Kidney capillary endothelial cell (primary cell): ENCODE measurements around the gene RSRC1.

Experiments
- DNase-seq: peaks from one replicate; pipeline ENCODE4 v3.0.0-alpha.2; 2018; ENCODE audit warnings: low spot score

The RSRC1 gene

GRCh38 chr3:158128755-158129154 lies 18.9 kb downstream of the RSRC1 start:
- DNase-seq = no peak

GRCh38 chr3:158134363-158134762 lies 24.5 kb downstream of the RSRC1 start:
- no peak for DNase-seq

GRCh38 chr3:158140396-158140795 lies 30.5 kb downstream of the RSRC1 start:
- no peak for DNase-seq

DNA sequence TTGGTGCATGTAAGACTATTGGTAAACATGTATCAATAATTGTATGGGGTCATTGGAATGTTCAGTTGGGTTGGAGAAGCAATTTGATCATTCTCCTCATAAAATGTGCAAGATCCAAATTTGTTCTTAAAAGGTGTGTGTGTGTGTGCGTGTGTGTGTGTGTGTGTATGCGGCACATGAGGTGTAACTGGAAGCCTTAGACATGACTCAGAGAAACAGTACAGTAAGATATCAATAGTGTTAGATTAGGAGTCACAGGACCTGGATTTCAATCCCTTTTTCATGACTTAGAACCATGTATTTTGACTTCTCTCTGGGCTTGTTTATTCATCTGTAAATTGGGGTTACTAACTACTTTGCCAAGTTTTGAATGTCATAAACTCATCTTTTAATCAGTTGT lies 38.3 kb downstream of the RSRC1 start:
- no peak for DNase-seq

DNA sequence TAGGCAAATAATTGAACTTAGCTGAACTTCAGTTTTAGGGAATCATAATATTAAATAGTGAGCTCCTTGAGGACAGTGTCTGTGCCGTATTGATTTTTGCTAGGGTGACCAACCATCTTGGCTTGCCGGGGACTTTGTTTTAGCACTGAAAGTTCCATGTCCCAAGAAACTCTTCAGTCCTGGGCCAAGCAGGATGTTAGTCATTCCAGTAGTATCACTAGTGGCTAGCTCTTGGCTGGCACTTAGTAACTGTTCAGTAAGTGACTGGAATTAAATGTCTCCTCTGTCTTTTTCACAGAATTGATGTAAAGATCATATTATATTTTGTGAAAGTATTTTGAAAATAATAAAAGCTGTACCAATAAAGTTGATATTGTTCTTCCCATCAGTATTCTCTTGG lies 42.3 kb downstream of the RSRC1 start:
- peak; percentile 23 for DNase-seq

- DNase-seq = no peak
These were observed 49.1 kb downstream of the RSRC1 start for GRCh38 chr3:158158969-158159368.

GRCh38 chr3:158159714-158160113 lies 49.8 kb downstream of the RSRC1 start:
- DNase-seq = no peak

DNA sequence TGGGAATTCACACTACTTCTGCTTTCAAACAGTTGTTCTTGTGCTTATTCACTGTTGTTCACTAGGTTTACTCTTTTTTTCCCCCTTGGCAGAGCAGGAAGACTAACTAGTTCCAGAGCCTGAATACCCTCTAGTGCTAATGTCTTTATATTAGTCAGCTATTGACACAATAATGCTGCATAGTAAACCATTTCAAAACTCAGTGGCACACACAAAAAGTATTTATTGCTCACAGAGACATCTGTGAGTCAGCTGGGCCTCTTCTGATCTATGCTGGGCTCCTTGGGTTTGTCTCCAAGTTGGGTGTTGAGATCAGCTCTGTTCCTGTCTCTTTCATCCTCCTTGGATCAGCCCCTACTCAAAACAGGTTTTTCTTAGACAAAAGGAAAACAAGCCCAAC lies 51.1 kb downstream of the RSRC1 start:
- DNase-seq = no peak

DNA sequence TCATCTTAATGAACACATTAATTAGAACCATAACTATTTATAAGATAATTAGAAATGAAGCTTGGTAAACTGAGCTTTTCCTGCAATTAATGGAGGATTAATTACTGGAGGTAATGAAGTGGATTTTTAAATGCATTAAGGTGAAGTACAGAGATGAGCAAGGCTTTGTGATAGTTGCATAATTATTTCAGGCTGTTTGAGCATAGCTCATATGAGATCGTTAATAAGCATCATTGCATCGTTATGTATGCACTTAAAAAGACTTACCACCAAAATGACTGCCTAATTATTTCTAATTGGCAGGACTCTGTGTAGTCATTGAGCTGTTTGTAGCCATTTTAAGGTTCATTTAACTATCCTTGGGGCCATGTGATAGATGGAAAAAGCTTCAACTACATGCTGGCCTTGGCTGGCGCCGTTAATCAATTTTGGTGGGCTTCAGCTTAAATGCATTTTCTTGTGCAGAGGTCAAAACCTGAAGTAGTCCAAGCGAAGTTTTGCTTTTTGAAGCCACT lies 55.3 kb downstream of the RSRC1 start:
- DNase-seq = no peak

DNA sequence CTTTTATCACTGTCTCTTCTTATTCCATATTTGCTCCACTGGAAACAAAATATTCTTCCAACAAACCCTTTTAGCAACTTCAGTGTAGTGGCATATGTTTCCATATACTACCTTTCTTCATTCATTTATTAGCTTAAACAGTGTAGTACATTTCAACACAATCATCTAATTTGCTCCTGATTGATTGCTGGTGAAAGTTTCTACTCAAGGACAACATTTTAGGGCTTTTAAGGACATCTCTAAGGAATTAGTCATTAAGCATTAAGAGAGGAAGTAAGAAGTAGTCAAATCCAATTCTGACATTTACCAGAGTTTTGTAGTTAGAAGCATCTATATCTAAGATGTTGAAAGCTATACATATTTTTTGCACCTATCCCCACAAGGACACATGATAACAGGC lies 55.8 kb downstream of the RSRC1 start:
- DNase-seq = no peak

- no peak for DNase-seq
These were observed 56.3 kb downstream of the RSRC1 start for GRCh38 chr3:158166223-158166622.

DNA sequence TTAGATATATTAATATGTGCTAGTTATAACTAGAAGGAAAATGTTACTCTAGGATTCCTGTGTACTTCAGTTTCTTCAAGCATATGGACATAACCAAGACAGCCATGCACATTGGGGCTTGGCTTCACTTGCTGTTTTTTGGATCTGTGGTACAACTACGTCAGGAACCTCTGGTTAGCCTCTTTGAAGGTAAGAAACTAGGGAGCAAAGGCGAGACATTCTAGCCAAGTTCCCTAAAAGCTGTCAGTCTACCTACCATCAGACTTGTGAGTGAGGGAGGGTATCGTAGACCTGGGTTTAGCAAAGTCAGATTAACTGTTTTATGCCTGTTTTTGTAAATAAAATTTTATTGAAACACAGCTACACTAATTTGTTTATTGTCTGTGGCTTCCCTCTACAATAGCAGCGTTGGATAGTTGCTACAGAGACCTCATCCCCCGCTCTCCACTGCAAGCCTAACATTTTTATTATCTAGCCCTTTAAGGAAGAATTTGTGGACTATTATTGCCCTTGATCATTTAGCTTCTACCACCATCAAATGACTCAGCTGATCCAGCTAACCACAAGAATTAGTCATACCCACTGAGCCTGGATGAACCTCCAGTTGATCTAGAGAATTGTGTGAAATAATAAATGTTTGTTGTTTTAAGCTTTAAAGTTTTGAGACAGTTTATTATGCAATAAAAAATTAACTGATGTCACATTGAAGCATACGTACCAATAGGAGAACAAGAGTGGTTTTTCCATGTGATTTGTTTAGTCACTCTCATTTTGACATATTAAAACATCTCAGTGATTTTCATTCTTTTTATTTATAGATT lies 58.1 kb downstream of the RSRC1 start:
- peak; percentile 64 for DNase-seq

- no peak for DNase-seq
These were observed 59.2 kb downstream of the RSRC1 start for GRCh38 chr3:158169091-158169491.

- no peak for DNase-seq
These were observed 71.2 kb downstream of the RSRC1 start for GRCh38 chr3:158181096-158181495.

DNA sequence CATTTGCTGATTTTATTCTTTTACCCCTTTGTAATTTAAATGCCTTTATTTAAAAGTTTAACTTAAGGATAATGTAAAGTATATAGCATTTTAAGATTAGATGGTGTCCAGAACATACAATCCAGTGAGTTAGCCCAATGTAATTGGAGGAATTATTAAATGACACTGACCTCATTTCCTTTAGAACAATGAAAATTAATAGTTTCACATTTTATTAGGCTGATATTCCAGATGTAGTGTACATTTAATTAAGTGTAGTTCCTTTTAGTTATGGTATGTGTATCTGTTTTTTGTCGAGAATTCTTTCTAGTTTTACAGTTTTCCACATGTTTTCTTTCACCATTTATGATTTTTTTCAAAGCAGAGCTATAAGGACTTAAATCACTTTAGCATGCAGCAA lies 75.8 kb downstream of the RSRC1 start:
- no peak for DNase-seq

GRCh38 chr3:158200955-158201354 lies 91.1 kb downstream of the RSRC1 start:
- no peak for DNase-seq

- DNase-seq = no peak
These were observed 95.4 kb downstream of the RSRC1 start for GRCh38 chr3:158205324-158205723.

DNA sequence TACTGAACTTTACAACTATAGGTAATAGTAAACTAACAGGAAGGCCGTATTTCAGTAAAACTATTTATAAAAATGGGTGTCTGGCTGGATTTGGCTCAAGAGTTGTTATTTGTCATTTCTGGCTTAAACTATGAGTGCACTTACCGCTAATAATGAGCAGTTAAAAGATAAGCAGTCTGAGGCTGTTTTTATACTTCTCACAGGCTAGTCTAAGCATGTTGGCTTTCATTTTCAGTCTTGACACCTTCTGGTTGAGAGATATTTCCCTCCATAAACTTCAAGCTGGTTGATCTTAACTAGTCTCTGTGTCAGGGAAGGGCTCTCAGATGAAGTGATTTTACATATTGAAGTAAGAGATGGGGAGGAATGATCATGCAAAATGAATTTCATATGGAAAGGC lies 96.1 kb downstream of the RSRC1 start:
- DNase-seq = no peak

DNA sequence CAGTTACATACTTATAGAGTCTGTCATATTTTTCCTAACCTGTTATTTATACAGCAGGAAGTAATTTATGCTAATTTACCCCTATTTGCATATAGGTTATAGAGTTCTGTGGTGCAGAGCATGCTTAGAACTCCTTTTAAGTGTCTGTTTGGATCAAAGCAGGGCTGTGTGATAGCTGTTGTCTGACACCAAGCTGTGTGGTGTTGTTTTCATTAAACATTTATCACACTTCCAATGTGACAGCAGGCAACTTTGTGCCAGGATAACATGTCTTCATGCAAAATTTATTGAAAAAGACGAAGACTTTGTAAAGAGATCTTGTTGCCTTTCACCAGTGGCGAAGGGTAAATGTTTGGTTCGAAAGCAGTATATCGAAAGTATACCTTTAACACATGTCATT lies 100.2 kb downstream of the RSRC1 start:
- DNase-seq = no peak

DNA sequence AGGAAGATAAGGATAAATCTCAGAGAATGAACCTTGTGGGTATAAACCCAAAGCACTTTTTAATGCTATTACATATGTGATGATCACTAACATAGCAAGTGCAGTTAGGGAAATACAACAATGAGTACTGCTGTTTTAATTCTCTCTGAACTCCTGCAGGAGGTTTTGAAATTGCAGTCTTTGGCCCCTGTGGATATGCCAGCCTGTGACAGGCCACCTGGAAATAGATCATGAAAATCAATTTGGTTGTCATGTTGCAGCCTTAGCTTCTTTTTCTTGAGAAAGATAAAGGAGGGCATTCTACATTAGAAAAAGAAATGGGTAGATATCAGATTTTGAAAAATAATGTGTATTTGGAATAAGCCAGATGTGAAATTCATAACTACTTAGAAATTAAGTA lies 103.6 kb downstream of the RSRC1 start:
- no peak for DNase-seq

GRCh38 chr3:158217992-158218391 lies 108.1 kb downstream of the RSRC1 start:
- no peak for DNase-seq

- no peak for DNase-seq
These were observed 110.7 kb downstream of the RSRC1 start for GRCh38 chr3:158220575-158220974.

GRCh38 chr3:158221426-158221825 lies 111.5 kb downstream of the RSRC1 start:
- no peak for DNase-seq

GRCh38 chr3:158226429-158226828 lies 116.5 kb downstream of the RSRC1 start:
- no peak for DNase-seq
